Measurements from ENCODE around the gene CDKN2A.

CDKN2A gene

DNA sequence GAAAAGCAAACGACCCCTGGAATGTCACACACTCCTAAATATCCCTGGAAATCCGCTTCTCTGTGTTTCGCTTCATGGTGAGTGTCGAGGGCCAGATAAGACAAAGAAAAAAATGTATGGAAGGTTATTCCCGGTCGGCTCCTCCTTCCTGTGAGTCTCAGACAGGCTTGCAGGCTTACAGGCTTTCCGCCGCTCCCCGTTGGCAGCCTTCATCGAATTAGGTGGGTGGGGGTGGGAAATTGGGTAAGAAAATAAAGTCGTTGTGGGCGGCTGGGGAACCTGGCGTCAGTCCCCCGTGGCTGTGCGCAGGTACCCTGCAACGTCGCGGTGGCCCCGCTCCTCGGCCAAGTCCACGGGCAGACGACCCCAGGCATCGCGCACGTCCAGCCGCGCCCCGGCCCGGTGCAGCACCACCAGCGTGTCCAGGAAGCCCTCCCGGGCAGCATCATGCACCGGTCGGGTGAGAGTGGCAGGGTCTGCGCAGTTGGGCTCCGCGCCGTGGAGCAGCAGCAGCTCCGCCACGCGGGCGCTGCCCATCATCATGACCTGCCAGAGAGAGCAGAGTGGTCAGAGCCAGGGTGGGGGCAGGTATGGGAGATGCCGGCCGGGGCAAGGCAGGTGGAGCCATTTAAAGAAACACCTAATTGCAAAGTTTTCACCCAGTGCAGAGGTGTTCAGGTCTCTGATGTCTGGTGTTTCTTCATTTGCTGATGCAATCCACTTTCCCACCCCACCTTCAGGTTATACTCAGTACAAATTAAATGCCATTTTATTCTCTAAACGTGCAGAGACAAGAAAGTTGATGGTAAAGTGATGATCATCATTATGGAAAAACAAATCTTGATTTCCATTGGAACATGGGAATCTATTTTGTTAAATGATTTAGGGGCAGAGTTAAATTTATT, 11.8 kb upstream of the CDKN2A start:
- DNase-seq, result peak in 1 of 2 experiments; percentile 36

DNA sequence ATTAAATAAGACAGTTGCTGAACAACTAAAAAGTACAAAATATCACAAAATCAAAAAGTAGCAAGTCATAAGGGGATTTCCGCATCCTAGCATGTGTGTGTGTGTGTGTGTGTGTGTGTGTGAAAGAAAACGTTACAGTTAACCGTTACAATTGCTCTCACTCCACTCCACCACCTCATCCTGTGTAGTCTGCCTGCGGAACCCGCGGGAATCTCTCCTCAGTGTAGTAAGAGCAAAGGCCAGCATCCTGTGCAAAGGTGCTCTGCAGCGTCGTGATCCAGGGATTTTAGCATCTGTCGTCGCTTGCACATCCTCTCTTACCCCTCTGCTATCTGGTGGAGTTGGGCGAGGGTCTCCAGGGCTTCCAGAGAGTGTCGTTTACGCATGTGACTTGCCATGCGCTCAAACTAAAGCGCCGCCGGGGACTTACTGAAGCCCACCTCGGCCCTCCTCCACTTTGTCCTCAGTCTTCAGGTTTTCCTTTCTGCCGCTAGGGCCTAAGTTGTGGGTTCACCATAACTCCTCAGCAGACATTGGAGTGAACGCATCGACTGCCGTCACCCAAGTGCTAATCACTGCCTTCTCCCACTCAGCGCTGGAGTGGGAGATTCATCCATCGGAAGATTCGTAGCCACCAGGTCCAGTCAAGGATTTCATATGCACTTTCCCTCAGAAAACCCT, 11.0 kb upstream of the CDKN2A start:
- DNase-seq, result peak in 1 of 2 experiments; percentile 74

DNA sequence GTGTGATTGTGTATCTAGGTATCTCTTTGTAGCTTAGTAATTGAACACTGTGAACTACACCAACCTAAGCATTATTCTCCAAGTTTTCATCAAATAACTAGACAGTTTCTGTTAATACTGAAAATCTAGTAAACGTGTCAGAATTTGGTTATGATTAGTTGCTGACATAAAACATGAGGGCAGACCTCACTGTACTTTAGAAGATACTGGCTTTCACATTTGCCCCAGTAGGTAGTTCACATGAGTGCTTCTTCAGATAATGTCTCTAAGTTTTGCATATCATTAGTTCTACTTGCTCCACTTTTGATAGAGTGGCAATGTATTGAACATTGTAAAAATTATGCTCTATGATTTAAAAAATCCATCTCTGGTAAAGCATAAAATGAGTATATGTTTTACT, 7.8 kb upstream of the CDKN2A start:
- no peak for DNase-seq

DNA sequence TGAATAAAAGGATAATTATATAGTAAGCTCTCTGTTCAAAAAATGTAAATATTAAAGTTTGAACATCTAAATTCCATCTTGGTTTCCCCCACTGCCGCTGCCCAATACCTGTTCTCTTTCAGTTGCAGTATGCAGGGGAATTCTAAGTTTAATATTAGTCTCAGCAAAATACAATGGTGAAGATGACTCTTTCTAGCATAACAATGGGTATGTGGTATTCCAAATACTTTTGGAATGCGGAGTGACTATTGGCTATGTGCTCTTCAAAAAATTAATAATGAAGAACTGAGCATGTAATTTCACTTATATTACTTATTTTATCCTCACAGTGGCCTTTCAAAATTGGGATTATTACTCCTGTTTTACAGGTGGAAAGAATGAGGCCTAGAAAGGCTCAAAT, 3.8 kb upstream of the CDKN2A start:
- no peak for DNase-seq

DNA sequence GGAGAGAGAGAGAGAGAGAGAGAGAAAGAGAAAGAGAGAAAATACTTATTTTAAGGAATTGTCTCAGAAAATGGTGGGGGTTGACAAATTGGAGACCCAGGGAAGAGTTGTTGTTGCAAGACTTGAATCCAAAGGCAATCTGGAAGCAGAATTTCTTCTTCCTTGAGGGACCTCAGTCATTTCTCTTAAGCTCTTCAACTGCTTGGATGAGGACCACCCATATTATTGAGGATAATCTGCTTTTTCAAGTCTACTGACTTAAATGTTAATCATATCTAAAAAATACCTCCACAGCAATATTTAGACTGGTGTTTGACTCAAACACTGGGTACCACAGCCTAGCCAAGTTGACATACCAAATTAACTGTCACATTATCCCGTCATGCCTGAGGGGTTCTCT, 3.3 kb upstream of the CDKN2A start:
- no peak for DNase-seq

DNA sequence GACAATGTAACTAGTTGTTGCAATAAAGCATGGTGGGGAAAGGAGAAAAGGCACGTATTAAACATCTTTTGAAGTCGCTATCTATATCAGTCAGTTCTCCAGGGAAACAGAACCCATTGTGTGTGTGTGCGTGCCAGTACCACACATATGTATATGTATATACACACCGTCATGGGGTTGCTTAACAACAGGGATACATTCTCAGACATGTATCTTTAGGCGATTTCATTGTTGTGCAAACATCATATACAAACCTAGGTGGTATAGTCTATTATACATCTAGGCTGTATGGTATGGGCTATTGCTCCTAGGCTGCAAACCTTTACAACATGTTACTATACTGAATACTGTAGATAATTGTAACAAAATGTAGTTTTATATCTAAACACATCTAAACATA, 2.7 kb upstream of the CDKN2A start:
- peak in 1 of 2 experiments; percentile 44 for DNase-seq

DNA sequence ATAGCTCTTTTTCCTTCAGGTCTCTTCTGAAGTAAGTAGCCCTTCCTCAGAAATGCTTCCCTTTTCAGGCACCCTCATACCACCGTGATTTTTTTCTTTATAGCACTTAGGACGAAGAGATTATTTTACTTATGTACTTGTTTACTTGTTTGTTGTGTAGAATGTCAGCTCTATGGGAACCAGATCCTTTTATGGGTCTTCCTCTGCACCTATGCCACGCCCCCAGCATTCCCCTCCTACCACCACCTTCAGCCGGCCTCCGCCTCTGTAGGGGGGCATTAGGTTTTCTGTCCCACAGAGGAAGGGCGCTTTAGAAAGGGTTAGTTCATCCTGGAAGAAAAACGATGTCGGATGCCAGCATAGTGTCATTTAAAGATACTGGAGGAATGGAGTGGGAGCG, 2.2 kb upstream of the CDKN2A start:
- peak in 1 of 2 experiments; percentile 45 for DNase-seq

DNA sequence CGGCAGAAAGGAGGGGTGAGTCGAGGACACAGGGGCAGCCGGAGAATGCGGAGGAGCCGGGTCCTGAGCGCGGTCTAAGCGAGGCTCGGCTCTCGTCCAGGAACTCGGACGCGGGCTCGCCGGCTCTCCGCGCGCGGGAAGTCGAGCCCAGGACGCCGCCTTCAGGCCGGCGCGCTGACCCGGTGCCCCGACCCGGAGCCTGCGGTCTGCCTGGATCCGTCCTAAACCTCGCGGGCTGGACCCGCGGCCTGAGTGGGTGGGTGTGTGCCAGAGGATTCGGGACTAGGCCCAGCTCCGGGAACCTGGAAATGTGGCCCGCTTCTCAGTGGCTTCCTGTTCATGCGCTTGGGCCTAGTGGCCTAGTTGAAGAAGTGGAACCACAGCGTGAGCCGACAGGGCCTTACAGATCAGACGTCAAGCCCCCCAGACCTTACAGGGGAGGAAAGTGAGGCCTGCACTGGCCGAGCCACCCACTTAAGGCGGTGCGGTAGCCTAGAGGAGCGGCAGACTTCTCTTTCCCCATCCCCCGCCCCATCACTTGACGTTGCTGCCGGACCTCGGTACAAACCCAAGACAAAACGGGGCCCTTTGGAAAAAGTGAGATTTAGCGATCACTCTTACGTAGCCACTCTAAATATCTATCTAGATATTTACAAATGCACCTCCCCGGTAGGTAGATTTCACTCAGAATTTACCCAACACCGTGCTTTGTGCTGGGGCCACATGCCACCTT, 1.6 kb upstream of the CDKN2A start:
- DNase-seq, result peak in 1 of 2 experiments; percentile 45

DNA sequence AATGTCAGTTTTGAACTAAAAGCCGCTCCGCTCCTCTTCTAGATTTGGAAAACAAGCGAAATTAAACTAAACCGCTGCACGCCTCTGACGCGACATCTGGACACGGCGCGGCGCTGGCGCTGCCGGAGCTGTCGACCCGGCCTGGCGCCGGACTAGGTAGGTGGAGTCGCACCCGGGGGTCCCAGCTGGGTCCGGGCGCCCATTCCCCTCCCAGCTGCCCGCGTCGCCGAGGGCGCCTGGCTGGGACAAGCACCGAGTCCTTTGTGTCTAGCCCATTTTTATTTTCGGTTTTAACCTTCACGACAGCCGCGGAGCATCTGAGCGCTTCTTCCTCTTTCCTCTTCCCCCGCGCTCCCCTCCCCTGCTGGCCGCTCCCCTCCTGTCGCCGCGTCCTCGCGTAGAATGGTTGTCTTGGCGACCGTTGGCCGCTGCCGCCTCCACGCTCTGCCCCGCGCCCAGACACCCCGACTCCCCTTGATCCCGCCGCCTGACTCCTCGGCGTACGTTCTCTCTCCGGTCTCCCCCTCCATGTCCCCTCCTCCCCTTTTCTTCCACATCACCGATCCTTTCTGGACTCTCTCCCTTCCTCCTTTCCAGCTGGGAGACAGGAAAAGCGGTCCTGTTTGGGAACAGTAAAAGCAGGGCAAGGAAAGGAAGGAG, 944 bp upstream of the CDKN2A start:
- peak; percentile 68 for DNase-seq

DNA sequence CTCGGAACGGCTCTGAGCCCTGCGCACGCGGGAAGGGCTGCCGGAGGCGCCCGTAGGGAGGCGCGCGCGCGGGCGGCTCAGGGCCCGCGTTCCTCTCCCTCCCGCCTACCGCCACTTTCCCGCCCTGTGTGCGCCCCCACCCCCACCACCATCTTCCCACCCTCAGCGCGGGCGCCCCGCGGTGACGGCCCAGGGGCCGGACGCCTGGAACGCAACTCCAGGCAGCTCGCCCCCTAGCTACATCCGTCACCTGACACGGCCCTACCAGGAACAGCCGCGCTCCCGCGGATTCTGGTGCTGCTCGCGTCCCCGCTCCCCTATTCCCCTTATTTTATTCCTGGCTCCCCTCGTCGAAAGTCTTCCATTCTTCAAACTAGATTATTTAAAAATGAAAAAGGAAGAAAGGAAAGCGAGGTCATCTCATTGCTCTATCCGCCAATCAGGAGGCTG, 389 bp upstream of the CDKN2A start, which contains the start of gene CDKN2B-AS1:
CDKN2B-AS1 (plus strand) TSS at position 236 of the 450 bp plus-strand sequence.
- peak; percentile 68 to 76 for DNase-seq

DNA sequence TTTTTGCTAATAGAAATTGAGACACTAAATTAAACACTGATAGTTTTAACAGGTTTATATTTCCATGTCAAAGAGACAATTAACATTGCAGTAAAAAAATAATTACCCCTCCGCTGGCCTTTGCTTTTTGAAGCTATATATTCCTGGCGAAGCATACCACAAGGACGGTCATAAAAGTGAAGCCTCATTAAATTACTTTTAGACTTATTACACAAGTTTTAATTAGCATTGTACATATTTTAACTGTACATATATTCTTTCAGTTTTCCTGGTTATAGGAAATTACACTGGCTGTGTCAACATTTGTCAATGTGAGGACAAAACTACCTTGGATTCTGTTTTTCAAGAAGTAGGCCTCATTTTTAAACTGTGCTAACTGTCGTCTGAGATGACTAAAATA, 1.2 kb downstream of the CDKN2A start:
- DNase-seq, result no peak

DNA sequence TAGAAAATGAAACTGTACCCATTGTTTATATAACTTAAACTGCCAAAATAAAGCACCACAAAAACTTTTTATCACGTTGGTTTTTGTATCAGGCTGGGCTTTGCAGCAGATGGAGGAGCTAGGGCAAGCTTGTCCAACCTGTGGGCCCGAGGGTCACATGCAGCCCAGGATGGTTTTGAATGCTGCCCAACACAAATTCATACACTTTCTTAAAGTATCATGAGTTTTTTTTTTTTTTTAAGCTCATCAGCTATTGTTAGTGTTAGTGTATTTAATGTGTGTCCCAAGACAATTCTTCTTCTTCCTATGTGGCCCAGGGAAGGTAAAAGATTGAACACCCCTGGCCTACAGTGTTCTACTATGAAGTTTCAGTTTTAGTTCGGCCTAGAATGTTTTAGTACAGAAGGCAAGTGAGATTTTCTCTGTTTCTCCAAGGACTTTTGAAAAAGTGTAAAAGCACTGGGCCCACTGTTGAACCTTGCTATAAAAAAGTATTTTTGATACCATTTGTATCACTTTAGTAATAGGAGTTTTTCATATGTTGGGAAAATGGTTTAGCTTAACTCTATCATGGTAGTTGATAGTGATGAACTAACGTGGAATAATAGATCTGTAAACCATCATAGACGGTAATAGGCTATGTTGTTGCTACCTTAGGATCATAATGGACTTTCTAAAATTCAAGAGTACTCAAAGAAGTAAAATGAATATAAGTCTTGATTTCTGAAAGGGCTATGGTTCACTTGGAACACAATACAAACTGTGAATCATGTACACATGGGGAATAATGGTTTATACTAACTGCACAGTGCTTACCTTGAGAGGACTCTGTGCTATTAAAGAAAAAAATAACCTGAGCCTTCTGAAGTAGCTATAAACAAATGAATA, 2.9 kb downstream of the CDKN2A start:
- DNase-seq, result peak in 1 of 2 experiments; percentile 76

DNA sequence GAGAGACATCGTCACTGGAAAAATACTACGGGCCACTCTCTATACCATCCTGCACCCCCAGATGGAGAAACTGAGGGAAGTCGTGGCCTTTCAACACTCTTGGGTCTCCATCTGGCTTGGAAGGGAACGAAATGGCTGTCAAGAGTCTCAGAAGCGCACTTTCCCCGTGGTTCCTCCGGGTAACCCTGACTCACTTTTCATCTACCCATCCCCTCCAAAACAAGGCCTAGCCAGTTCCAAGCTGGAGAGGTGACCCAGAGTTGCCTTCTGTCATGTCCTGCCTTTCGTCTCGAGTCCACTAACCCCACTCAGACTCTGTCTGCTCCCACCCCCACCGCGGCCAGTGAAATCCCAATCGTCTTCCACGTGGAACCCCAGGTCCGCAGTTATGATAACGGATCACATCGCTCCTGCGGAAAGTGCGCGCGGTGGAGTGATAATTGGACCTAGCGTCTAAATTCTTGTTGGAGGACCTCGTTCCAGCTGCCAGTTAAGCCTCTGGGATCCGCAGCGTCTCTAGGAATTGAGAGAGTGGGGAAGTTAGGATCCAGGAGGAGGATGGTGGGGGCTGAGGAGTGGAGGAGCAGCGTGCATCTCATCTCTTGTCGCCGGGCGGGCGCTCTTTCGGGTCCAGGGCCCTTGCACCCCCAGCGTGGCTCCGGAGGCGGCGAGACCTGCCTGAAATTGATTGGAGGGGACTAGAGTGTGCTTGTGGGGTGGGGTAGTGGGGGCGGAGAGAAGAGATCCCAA, 4.6 kb downstream of the CDKN2A start:
- DNase-seq, result peak; percentile 40 to 49

DNA sequence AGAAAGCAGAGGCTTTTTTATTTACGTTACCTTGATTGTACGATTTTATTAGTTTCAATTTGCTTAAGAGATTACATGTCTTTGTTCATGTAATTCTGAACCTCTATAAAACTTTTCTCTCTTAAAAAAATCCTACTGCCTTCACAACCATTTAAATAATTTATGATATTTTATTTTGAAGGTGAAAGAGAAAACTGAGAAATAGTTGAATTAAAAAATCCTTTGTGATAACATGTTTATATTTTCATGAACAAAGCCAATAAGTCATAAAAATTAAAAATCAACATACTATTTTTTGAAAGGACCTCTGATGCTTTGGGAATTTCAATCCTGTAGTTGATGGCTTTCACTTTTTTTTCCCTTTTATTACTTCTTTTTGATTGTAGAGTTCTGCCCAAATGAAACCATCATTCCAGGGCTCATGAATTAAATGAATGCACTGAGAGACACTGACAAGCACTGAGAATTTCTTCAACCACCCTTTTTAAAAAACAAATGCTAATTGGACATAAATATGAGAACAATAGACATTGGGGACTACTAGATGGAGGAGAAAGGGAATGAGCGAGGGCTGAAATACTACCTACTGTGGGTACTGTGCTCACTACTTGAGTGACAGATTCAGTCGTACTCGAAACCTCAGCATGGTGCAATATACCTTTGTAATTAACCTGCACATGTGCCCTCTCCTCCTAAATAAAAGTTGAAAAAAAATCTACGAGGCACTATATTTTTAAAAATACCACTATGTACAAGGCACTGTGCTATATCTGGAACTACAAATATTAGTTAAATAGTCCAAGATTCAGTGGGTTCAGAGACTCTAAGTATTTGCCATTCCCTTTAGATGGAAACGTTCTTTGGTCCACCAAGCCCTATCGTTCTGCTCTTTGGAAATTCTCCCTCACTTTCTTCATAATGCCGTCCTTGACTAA, 5.9 kb downstream of the CDKN2A start:
- peak in 1 of 2 experiments; percentile 56 for DNase-seq

DNA sequence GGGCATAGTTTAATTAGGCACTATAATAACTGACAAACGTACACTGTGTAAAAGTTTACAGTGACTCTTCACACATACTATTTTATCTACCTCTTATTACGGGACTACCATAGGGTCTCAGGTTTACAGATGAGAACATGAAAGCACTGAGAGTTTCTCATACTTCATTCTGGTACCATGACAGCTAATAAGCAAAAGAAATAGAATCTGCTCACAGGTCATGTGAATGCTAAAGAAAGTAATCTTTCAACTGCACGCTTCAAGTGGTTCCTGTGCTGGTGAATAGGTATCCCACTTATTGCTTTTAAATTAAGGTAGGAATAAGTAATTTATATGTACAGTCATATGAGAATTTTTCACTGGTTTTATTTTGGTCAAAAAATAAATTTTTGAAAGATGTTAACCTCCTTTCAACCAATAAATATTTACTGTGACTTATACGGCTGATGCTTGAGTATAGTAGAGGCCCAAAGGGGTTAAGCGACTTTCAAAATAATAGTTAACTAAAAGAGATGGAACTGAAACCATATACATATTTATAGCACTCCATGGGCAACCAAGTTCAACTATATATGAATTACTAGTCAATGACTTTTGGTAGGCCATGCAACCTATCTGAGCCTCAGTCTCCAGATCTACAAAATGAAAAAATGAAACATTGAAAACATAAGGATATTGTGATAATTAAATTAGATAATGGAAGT, 8.1 kb downstream of the CDKN2A start:
- DNase-seq, result no peak

DNA sequence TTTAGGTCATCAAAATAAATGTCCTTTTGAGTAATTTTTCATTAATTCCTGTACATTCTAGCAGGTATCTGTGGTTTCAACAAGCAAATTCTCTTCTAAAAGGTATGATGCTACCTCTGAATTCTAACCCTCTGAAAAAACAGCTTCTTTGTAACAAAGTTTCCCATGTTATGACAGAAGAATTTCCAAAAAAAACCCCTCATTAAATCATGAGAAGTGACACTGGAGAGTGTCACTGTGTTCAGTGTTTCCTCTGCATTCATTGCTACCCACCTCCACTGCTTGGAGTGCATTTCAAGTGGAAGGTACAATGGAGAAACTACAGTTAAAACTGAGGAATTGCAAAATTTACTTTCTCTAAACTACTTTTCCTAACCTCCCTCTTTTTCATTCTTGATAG, 10.1 kb downstream of the CDKN2A start:
- DNase-seq, result no peak

DNA sequence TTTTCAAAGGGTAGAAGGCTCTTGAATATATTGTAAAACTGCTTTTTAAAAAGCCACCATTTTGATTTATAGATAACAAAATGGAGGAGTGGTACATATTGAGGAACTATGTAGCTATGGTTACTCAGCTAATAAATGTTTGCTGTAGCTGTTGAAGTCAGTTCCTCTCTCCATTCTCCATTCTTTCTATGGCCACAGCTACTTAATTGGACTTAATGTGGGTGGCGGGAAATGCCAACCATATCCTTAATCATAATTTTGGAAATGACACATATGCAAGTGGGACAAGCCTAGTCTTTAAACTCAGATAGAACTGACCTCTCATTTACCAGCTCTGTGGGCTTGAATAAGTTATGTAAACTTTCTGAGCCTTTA, 10.6 kb downstream of the CDKN2A start:
- DNase-seq, result no peak

DNA sequence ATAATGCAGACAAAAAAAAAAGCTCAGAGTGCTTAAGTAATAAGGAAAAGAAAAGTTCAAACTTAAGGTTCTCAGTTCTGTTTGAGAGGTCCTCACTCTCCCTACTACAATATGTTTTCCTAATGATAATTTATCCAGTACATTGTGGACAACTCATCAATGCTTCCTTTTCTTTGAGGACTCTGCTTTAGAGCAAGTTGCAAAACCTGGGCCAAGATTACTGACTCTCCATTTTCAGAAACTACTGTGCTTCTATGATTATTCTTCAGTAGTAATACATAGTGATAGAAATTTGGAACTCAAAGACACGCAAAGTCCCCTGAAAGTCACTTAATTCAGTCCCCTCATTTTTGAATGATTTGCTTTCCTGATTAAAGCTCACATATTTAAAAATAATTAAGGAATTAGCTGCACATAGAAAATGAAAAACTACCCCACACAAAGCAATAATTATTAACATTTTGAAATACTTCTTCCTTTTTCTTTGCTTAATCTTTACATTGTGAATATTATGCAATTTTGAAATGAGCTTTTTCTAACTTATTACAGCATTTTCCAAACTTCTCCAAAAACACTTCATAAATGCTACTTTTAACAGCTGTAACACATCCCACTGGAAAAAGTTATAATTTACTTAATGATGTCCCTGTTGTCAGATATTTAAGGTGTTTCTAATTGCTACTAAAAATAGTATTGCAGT, 11.2 kb downstream of the CDKN2A start:
- no peak for DNase-seq
